NT2/D1 (cell line): ENCODE data around the gene ZNF587.
"Not testable (repeated sequence)": the region's sequence is repeated elsewhere in the genome, so short reads cannot be mapped to it uniquely, and the experiment has no call there.

Experiments used
- SUZ12 ChIP-seq: IDR thresholded peaks from 2 replicates; pipeline ENCODE4 v1.6.1; 2011; ENCODE audit not compliant: insufficient read length, insufficient read depth; ENCODE audit errors: extremely low read depth
- YY1 ChIP-seq: IDR thresholded peaks from 2 replicates; pipeline ENCODE4 v1.6.1; 2011; ENCODE audit not compliant: insufficient read length, insufficient read depth
- ZNF274 ChIP-seq: IDR thresholded peaks from 2 replicates; pipeline ENCODE4 v1.6.1; 2011; ENCODE audit warnings: mild to moderate bottlenecking, low read depth, low read length

DNA sequence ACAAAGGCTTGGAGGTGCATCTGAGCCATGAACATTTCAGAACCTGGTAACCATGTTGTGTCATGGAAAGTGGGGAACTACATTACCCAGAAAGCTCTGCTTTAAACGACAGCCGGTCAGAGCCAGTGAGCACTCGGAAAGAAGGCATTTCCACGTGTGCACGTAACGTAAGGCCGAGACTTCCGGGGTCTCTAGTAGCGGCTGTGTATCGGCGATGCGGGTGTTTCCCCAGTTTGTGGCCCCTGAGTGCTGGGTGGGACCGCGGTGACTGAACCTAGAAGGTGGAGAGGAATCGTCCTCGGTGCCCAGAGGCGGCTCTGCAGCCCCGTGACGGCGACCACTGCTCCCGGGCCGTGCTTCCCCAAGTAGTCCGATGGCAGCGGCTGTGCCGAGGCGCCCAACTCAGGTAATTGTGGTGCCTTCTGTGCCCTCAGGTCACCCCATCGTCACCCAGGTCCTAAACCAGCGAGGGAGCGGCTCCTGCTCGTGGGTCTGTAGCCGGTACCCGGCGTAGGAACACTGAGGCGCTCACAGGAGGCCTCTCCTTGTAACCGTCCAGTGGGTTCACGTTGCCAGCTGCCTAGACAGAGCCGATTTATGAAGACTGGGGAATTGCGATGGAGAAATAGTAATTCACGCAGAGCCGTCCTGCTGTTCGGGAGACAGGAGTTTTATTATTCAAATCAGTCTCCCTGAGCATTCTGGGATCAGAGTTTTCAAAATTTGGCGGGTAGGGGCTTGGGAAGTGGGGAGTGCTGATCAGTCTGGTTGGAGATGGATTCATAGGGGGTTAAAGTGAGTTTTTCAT lies at the start of gene ZNF587:
- not testable (repeated sequence) for TF ChIP-seq YY1, ZNF274, SUZ12
